ENCODE results near the gene TRIO. TPM values are rescaled to one million over a fixed set of nuclear protein-coding genes. Genes with fewer than 3 reads are reported as not detected.

The TRIO gene
- total and polyA plus RNA-seq, 2 of the 8 experiments (the other 6 are each of a cell fraction or from before 2014, with no cell fraction given), result 35.1 to 69.1 TPM

DNA sequence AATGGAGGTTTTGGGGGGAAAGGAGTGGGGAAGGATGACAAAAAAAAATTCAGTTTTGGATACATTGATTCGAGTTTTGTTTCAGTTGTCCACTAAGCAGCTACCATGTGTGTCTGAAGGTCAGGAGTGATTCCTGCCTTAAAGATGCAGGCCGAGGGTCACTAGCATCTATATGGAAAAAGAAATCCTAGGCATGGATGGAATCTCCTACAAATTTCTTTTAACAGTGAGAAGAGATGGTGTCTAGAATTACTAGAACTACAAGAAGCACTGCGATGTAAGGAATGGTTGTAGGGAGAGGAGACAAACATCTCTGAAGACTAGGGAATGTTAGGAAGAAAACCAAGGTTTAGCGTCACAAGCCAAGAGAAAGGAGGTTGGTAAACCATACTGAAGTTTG lies 19.6 kb upstream of the TRIO start:
- Histone ChIP-seq H3K79me2 (ENCODE audit: control insufficient read depth in 1 of 2, insufficient read depth in 2 of 2, low read length in 2 of 2) (no peaks in the 10 kb centered on the region), H3K4me3 (ENCODE audit: extremely low read depth in 1 of 4, insufficient read depth in 2 of 4, low read depth in 3 of 4, low read length in 4 of 4) (no peak overlapping the region), H3K4ac (replicated peaks; ENCODE audit: insufficient read length, low read depth, low read length) (no peak overlapping the region), H2BK15ac (ENCODE audit: low read length) (no peak overlapping the region), H3K14ac (ENCODE audit: insufficient read length) (no peak overlapping the region), H3K23ac (ENCODE audit: insufficient read length) (no peak overlapping the region), H3K27ac (ENCODE audit: low read depth, low read length) (no peak overlapping the region), H3K56ac (replicated peaks; ENCODE audit: insufficient read length, low read depth, low read length) (no peak overlapping the region), H2BK120ac (replicated peaks; ENCODE audit: low read depth, low read length) (no peak overlapping the region), H3K9me3 (ENCODE audit: insufficient read depth in 2 of 2, low read depth in 1 of 2, low read length in 1 of 2) (no peaks in the 10 kb centered on the region), H4K8ac (ENCODE audit: extremely low read depth, insufficient read depth, low read length) (no peak overlapping the region), H3K23me2 (ENCODE audit: low read depth, low read length) (peaks cover 2% of the 10 kb centered on the region; the same call in 1 of the 2 replicates), H3K36me3 (ENCODE audit: control insufficient read depth in 2 of 4, insufficient read depth in 4 of 4, low read length in 3 of 4) (no peaks in the 10 kb centered on the region), H3K9ac (replicated peaks in 1 of 4; ENCODE audit: extremely low read depth in 1 of 4, low read depth in 3 of 4, low read length in 3 of 4) (no peak overlapping the region), H2AFZ (ENCODE audit: low read length) (no peak overlapping the region), H4K20me1 (replicated peaks in 1 of 2; ENCODE audit: control insufficient read depth in 1 of 2, insufficient read depth in 2 of 2, low read length in 2 of 2) (no peaks in the 10 kb centered on the region), H4K91ac (replicated peaks; ENCODE audit: insufficient read length, low read length) (no peak overlapping the region), H2BK12ac (ENCODE audit: low read depth, low read length) (no peak overlapping the region), H3K79me1 (ENCODE audit: low read depth, low read length) (no peaks in the 10 kb centered on the region), H3K4me1 (replicated peaks in 1 of 4; ENCODE audit: control insufficient read depth in 3 of 4, insufficient read depth in 4 of 4, low read length in 3 of 4) (peaks cover 0 to 5% (median under 1%) of the 10 kb centered on the region in 4 experiments; a peak in 3 of 7 replicates), H3K18ac (ENCODE audit: extremely low read depth, low read length) (no peak overlapping the region), H4K5ac (ENCODE audit: insufficient read length, low read depth, low read length) (no peak overlapping the region), H3K4me2 (ENCODE audit: insufficient read depth in 1 of 2, low read depth in 2 of 2, low read length in 2 of 2) (no peak overlapping the region), H2AK5ac (ENCODE audit: low read depth, low read length) (no peak overlapping the region), H2BK20ac (ENCODE audit: low read length) (no peak overlapping the region), H3K27me3 (replicated peaks in 1 of 4; ENCODE audit: control insufficient read depth in 3 of 4, extremely low read depth in 1 of 4, insufficient read depth in 3 of 4, low read length in 3 of 4) (no peaks in the 10 kb centered on the region), H2BK5ac (ENCODE audit: low read depth, low read length) (no peak overlapping the region)
- ChIA-PET CTCF (ENCODE audit: partially characterized antibody) (interaction anchor here (8.9 kb wide), 1 partner anchor 13 kb away, joined by 57 read pairs; no protein-coding TSS in a partner anchor), POLR2A (ENCODE audit: partially characterized antibody) (no interaction called here)
- 88% methylated on average over 4 of the region's 4 CpGs; no CpG with 5 or more reads in 1 of the 2 experiments for WGBS, 2 experiments (ENCODE audit: extremely low coverage in 1 of 2, insufficient coverage in 1 of 2, insufficient read length in 1 of 2, insufficient replicate concordance in 2 of 2, low coverage in 1 of 2, low lambda C conversion rate in 2 of 2, missing lambda C conversion rate in 1 of 2)
- no peak for DNase-seq (ENCODE audit: low read depth in 1 of 2, low spot score in 2 of 2)
- FAIRE-seq, result no peak
- TF ChIP-seq NANOG (IDR thresholded peaks at IDR 0.05; ENCODE audit: insufficient read depth, low read depth, low read length, poor library complexity, severe bottlenecking) (no peak), SP1 (IDR thresholded peaks at IDR 0.05; ENCODE audit: low read depth, low read length) (no peak), YY1 (IDR thresholded peaks at IDR 0.05; ENCODE audit: low read depth, low read length) (no peak), CHD1 (IDR thresholded peaks at IDR 0.05; ENCODE audit: low read depth, low read length) (no peak), BACH1 (IDR thresholded peaks at IDR 0.05; ENCODE audit: low read length) (no peak), EP300 (IDR thresholded peaks at IDR 0.05; ENCODE audit: borderline replicate concordance in 1 of 2, low read depth in 2 of 2, low read length in 2 of 2) (no peak), KDM5A (IDR thresholded peaks at IDR 0.05; ENCODE audit: low read length) (no peak)
- TF ChIP-seq, protein P1, sequence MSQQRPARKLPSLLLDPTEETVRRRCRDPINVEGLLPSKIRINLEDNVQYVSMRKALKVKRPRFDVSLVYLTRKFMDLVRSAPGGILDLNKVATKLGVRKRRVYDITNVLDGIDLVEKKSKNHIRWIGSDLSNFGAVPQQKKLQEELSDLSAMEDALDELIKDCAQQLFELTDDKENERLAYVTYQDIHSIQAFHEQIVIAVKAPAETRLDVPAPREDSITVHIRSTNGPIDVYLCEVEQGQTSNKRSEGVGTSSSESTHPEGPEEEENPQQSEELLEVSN (IDR thresholded peaks at IDR 0.05), result no peak
- TF ChIP-seq, protein P2, sequence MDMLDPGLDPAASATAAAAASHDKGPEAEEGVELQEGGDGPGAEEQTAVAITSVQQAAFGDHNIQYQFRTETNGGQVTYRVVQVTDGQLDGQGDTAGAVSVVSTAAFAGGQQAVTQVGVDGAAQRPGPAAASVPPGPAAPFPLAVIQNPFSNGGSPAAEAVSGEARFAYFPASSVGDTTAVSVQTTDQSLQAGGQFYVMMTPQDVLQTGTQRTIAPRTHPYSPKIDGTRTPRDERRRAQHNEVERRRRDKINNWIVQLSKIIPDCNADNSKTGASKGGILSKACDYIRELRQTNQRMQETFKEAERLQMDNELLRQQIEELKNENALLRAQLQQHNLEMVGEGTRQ (IDR thresholded peaks at IDR 0.05; ENCODE audit: low read length), result no peak
- TF ChIP-seq, protein P3, sequence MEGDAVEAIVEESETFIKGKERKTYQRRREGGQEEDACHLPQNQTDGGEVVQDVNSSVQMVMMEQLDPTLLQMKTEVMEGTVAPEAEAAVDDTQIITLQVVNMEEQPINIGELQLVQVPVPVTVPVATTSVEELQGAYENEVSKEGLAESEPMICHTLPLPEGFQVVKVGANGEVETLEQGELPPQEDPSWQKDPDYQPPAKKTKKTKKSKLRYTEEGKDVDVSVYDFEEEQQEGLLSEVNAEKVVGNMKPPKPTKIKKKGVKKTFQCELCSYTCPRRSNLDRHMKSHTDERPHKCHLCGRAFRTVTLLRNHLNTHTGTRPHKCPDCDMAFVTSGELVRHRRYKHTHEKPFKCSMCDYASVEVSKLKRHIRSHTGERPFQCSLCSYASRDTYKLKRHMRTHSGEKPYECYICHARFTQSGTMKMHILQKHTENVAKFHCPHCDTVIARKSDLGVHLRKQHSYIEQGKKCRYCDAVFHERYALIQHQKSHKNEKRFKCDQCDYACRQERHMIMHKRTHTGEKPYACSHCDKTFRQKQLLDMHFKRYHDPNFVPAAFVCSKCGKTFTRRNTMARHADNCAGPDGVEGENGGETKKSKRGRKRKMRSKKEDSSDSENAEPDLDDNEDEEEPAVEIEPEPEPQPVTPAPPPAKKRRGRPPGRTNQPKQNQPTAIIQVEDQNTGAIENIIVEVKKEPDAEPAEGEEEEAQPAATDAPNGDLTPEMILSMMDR (IDR thresholded peaks at IDR 0.05; ENCODE audit: control extremely low read depth in 1 of 3, insufficient read depth in 1 of 3, low read depth in 1 of 3, low read length in 3 of 3), result no peak
